HG02798 (cell line): ENCODE data around the gene GPR37L1.

ENCODE experiments used
- ATAC-seq: cut with Tn5 transposase; IDR thresholded peaks from one replicate; pipeline ENCODE4 v1.9.1; 2021; ENCODE audit warnings: mild to moderate bottlenecking; ENCODE audit not compliant: unreplicated experiment, poor library complexity

Gene GPR37L1

GRCh38 chr1:202122639-202123335 lies at the start of gene GPR37L1:
GPR37L1 (plus strand) TSS chr1:202122917; CDS start chr1:202122964, 47 bp downstream.
- no peak for ATAC-seq

GRCh38 chr1:202073206-202073605 lies 49.5 kb upstream of the GPR37L1 start:
- ATAC-seq, result no peak

GRCh38 chr1:202074985-202075384 lies 47.7 kb upstream of the GPR37L1 start:
- no peak for ATAC-seq

GRCh38 chr1:202075389-202075788 lies 47.3 kb upstream of the GPR37L1 start:
- ATAC-seq, result no peak

- ATAC-seq, result no peak
Observed at GRCh38 chr1:202076050-202076511, 46.6 kb upstream of the GPR37L1 start.

GRCh38 chr1:202078241-202078640 lies 44.5 kb upstream of the GPR37L1 start:
- no peak for ATAC-seq

GRCh38 chr1:202081992-202082391 lies 40.7 kb upstream of the GPR37L1 start:
- ATAC-seq, result no peak

GRCh38 chr1:202084791-202085681 lies 37.7 kb upstream of the GPR37L1 start:
- no peak for ATAC-seq

GRCh38 chr1:202085682-202086373 lies 36.9 kb upstream of the GPR37L1 start:
- ATAC-seq, result no peak

GRCh38 chr1:202086579-202087350 lies 36.0 kb upstream of the GPR37L1 start:
- no peak for ATAC-seq

GRCh38 chr1:202088206-202088605 lies 34.5 kb upstream of the GPR37L1 start:
- no peak for ATAC-seq

GRCh38 chr1:202090994-202091393 lies 31.7 kb upstream of the GPR37L1 start:
- ATAC-seq, result no peak

- no peak for ATAC-seq
Observed at GRCh38 chr1:202093858-202094257, 28.9 kb upstream of the GPR37L1 start.

- no peak for ATAC-seq
Observed at GRCh38 chr1:202101184-202101583, 21.5 kb upstream of the GPR37L1 start.

- no peak for ATAC-seq
Observed at GRCh38 chr1:202104073-202104472, 18.6 kb upstream of the GPR37L1 start.

- no peak for ATAC-seq
Observed at GRCh38 chr1:202105571-202106339, 17.0 kb upstream of the GPR37L1 start.

- ATAC-seq, result no peak
Observed at GRCh38 chr1:202106340-202107254, 16.1 kb upstream of the GPR37L1 start.

GRCh38 chr1:202107321-202107761 lies 15.4 kb upstream of the GPR37L1 start:
- no peak for ATAC-seq
